HCT116 (cell line): ENCODE data around the gene NBAS. TPM values are rescaled to one million over a fixed set of nuclear protein-coding genes. Genes with fewer than 3 reads are reported as not detected.

Source experiments
- ATAC-seq: fragments of 200-7000 bp; cut with Tn5 transposase; 2 replicates; pipeline ENCODE4 v1.9.1; 2020; ENCODE audit warnings: mild to moderate bottlenecking, moderate library complexity
- BruUV-seq: library from RNA; stranded (reverse); fragments of 400-500 nt; replicated peaks from 2 replicates; lab custom pipeline; 2021; lab: Mats Ljungman, UMichigan
- CTCF ChIA-PET: fragments of 300-600 bp; sonication (Branson Sonifier 250); formaldehyde crosslinking; loops from one replicate; lab custom pipeline; 2021; ENCODE audit warnings: antibody characterized with exemption; lab: Charles Lee
- POLR2A ChIA-PET: fragments of 300-600, 350-600 bp; sonication (Branson Sonifier 250); formaldehyde crosslinking; loops from one replicate; lab custom pipeline; 2021; ENCODE audit warnings: antibody characterized with exemption; lab: Charles Lee
- RAD21 ChIA-PET, 2 experiments: fragments of 300-600 bp; sonication (Branson Sonifier 250); formaldehyde crosslinking; loops; one replicate each; lab custom pipeline; 2023; ENCODE audit warnings: low total read pairs in 2 of 2; ENCODE audit not compliant: uncharacterized antibody in 2 of 2, unreplicated experiment in 2 of 2, low non-redundant PET in 1 of 2; lab: Charles Lee
- DNase-seq: peaks from one replicate; pipeline ENCODE4 v3.0.0-alpha.2; 2010; ENCODE audit warnings: low read depth, low spot score
- H2AFZ ChIP-seq: fragments of 200-600 bp; shearing (Covaris generic), sonication (generic); 2 replicates; pipeline ENCODE4 v1.6.1; 2017; ENCODE audit warnings: low read depth, mixed run types, mixed read lengths, antibody characterized with exemption, low read length; ENCODE audit not compliant: poor library complexity, severe bottlenecking
- H3K27ac ChIP-seq: 2 replicates; pipeline ENCODE4 v1.5.1; 2012; ENCODE audit warnings: low read depth, low read length
- H3K27me3 ChIP-seq: fragments of 200-600 bp; sonication (generic); 2 replicates; pipeline ENCODE4 v1.6.1; 2016; ENCODE audit warnings: mixed run types, low read length, mixed read lengths; ENCODE audit not compliant: insufficient read depth
- H3K36me3 ChIP-seq, 2 experiments: fragments of 200-500 bp in 1 of 2; fragments of 200-600 bp in 1 of 2; sonication (Bioruptor generic) in 1 of 2; sonication (generic) in 1 of 2; 2 replicates each; pipeline versions ENCODE4 v1.5.1 to v1.6.1; 2014 to 2016; ENCODE audit warnings: low read length in 2 of 2, inconsistent platforms in 1 of 2, mixed read lengths in 1 of 2, mixed run types in 1 of 2; ENCODE audit not compliant: insufficient read depth in 2 of 2, control insufficient read depth in 1 of 2
- H3K4me1 ChIP-seq, 2 experiments: fragments of 200-600 bp in 1 of 2; sonication (generic) in 1 of 2; 2 replicates each; pipeline versions ENCODE4 v1.5.1 to v1.6.1; 2012 to 2017; ENCODE audit warnings: low read length in 2 of 2, inconsistent platforms in 1 of 2, mild to moderate bottlenecking in 1 of 2, mixed read lengths in 1 of 2, mixed run types in 1 of 2, moderate library complexity in 1 of 2; ENCODE audit not compliant: insufficient read depth in 2 of 2, control insufficient read depth in 1 of 2
- H3K4me2 ChIP-seq: fragments of 200-600 bp; sonication (generic); 2 replicates; pipeline ENCODE4 v1.6.1; 2017; ENCODE audit warnings: mixed run types, low read length, mixed read lengths
- H3K4me3 ChIP-seq, 2 experiments: fragments of 200-600 bp in 1 of 2; sonication (generic) in 1 of 2; replicated peaks in 1 of 2; 2 replicates each; pipeline ENCODE4 v1.5.1; 2011 to 2016; ENCODE audit warnings: low read length in 2 of 2, control low read depth in 1 of 2, low read depth in 1 of 2, mild to moderate bottlenecking in 1 of 2, mixed read lengths in 1 of 2, mixed run types in 1 of 2
- H3K79me2 ChIP-seq: fragments of 200-600 bp; sonication (generic); 2 replicates; pipeline ENCODE4 v1.6.1; 2017; ENCODE audit warnings: mild to moderate bottlenecking, mixed run types, low read length, moderate library complexity, mixed read lengths; ENCODE audit not compliant: insufficient read depth
- H3K9ac ChIP-seq: fragments of 200-600 bp; sonication (generic); 2 replicates; pipeline ENCODE4 v1.6.1; 2016; ENCODE audit warnings: low read length, mixed read lengths
- H3K9me2 ChIP-seq: fragments of 200-600 bp; sonication (generic), shearing (Covaris generic); 2 replicates; pipeline ENCODE4 v1.6.1; 2017; ENCODE audit warnings: mixed run types, mild to moderate bottlenecking, moderate library complexity; ENCODE audit not compliant: insufficient read depth
- H3K9me3 ChIP-seq, 2 experiments: fragments of 200-500 bp in 1 of 2; fragments of 200-600 bp in 1 of 2; sonication (Bioruptor generic) in 1 of 2; sonication (generic) in 1 of 2; 2 replicates each; pipeline ENCODE4 v1.6.1; 2014 to 2017; ENCODE audit warnings: low read length in 2 of 2, mixed read lengths in 2 of 2, inconsistent platforms in 1 of 2, low read depth in 1 of 2, mild to moderate bottlenecking in 1 of 2, mixed run types in 1 of 2, moderate library complexity in 1 of 2; ENCODE audit not compliant: control insufficient read depth in 1 of 2, insufficient read depth in 1 of 2
- H4K20me1 ChIP-seq: fragments of 200-600 bp; sonication (generic), shearing (Covaris generic); 2 replicates; pipeline ENCODE4 v1.6.1; 2017; ENCODE audit warnings: mixed run types, mild to moderate bottlenecking, moderate library complexity; ENCODE audit not compliant: insufficient read depth
- EZH2 ChIP-seq: fragments of 200-600 bp; sonication (generic); IDR thresholded peaks from 2 replicates; pipeline ENCODE4 v1.6.1; 2017; ENCODE audit warnings: antibody characterized with exemption, mixed run types
- EZH2phosphoT487 ChIP-seq: fragments of 200-600 bp; IDR thresholded peaks from 2 replicates; pipeline ENCODE4 v1.6.1; 2018; ENCODE audit warnings: antibody characterized with exemption, borderline replicate concordance
- FOSL1 ChIP-seq: IDR thresholded peaks from 2 replicates; pipeline ENCODE4 v1.6.1; 2012; ENCODE audit warnings: low read depth
- JUND ChIP-seq: IDR thresholded peaks from 2 replicates; pipeline ENCODE4 v1.6.1; 2012
- POLR2A ChIP-seq: IDR thresholded peaks from 2 replicates; pipeline ENCODE4 v1.7.0; 2011; ENCODE audit warnings: borderline replicate concordance; ENCODE audit not compliant: insufficient read depth, insufficient read length; ENCODE audit errors: extremely low read depth
- RAD21 ChIP-seq: IDR thresholded peaks from 2 replicates; pipeline ENCODE4 v1.6.1; 2012; ENCODE audit warnings: low read depth, mild to moderate bottlenecking
- SIN3A ChIP-seq: IDR thresholded peaks from 2 replicates; pipeline ENCODE4 v1.6.1; 2012; ENCODE audit warnings: low read depth
- SP1 ChIP-seq: IDR thresholded peaks from 2 replicates; pipeline ENCODE4 v1.6.1; 2012; ENCODE audit warnings: low read depth
- SRF ChIP-seq: IDR thresholded peaks from 2 replicates; pipeline ENCODE4 v1.6.1; 2012; ENCODE audit warnings: low read depth
- TCF7L2 ChIP-seq: IDR thresholded peaks from 2 replicates; pipeline ENCODE4 v1.7.0; 2011; ENCODE audit warnings: borderline replicate concordance, inconsistent platforms; ENCODE audit not compliant: insufficient read depth, insufficient read length; ENCODE audit errors: extremely low read depth
- YY1 ChIP-seq: IDR thresholded peaks from 2 replicates; pipeline ENCODE4 v1.6.1; 2011; ENCODE audit warnings: low read length, low read depth, moderate library complexity, mild to moderate bottlenecking; ENCODE audit not compliant: insufficient replicate concordance; ENCODE audit errors: extremely low read depth
- ZFX ChIP-seq: fragments of 450-650 bp; IDR thresholded peaks from 2 replicates; pipeline ENCODE4 v1.6.1; 2017
- ZNF274 ChIP-seq: fragments of 200-500 bp; sonication (Bioruptor generic); IDR thresholded peaks from 2 replicates; pipeline ENCODE4 v1.6.1; 2014; ENCODE audit warnings: mild to moderate bottlenecking, low read depth, low read length, inconsistent platforms
- intact Hi-C: fragments of 100-400 bp; cut with micrococcal nuclease; formaldehyde crosslinking; loops from 2 replicates; pipeline ENCODE4 v1.10.0; 2022
- total RNA-seq: library from RNA; stranded (reverse); gene quantifications from one replicate; pipeline ENCODE4 v1.2.1, GENCODE V29; 2021; ENCODE audit not compliant: unreplicated experiment
- TF ChIP-seq, protein P1 (sequence below): IDR thresholded peaks from 2 replicates; pipeline ENCODE4 v1.6.1; 2012
- TF ChIP-seq, protein P2 (sequence below), 3 experiments: fragments of 200-600 bp in 1 of 3; sonication (generic) in 1 of 3; IDR thresholded peaks in 2 of 3; conservative IDR thresholded peaks in 1 of 3; 2 replicates each; pipeline ENCODE4 v1.5.1; 2012 to 2017; ENCODE audit warnings: low read depth in 2 of 3, low read length in 2 of 3, antibody characterized with exemption in 1 of 3, borderline replicate concordance in 1 of 3, control low read depth in 1 of 3, mild to moderate bottlenecking in 1 of 3, mixed read lengths in 1 of 3, mixed run types in 1 of 3, moderate library complexity in 1 of 3; ENCODE audit not compliant: insufficient read depth in 1 of 3
- TF ChIP-seq, protein P3 (sequence below): IDR thresholded peaks from 2 replicates; pipeline ENCODE4 v1.6.1; 2012; ENCODE audit warnings: low read depth
- TF ChIP-seq, protein P4 (sequence below): IDR thresholded peaks from 2 replicates; pipeline ENCODE4 v1.6.1; 2011; ENCODE audit warnings: mild to moderate bottlenecking, low read length, moderate library complexity; ENCODE audit not compliant: insufficient replicate concordance; ENCODE audit errors: extremely low read depth

The NBAS gene
- total RNA-seq, 1 experiment from 2014 or later: 32.8 TPM

DNA sequence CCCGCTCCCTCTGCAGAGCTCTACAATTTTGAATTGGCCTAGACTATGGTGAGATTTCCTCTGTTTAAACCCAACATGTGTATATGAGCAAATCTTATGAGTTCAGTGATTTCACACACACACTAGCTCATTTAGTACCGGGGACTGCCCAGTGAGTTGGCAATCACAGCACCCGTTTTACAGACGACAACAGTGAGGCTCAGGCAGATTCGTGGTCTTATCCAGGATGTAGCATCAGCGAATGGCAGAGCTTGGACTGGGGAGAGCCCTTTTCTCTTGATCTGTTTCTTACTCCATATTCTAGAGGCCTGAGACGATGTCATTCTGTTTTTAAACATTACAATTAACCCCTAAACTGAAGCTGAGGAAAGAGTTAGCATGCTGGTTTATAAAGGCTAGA is 419.9 kb downstream of the NBAS start (continued):
- no peak for TF ChIP-seq TCF7L2
- TF ChIP-seq POLR2A: no peak
- no peak for TF ChIP-seq FOSL1
- TF ChIP-seq, protein P1, sequence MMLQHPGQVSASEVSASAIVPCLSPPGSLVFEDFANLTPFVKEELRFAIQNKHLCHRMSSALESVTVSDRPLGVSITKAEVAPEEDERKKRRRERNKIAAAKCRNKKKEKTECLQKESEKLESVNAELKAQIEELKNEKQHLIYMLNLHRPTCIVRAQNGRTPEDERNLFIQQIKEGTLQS: no peak
- TF ChIP-seq, protein P2, sequence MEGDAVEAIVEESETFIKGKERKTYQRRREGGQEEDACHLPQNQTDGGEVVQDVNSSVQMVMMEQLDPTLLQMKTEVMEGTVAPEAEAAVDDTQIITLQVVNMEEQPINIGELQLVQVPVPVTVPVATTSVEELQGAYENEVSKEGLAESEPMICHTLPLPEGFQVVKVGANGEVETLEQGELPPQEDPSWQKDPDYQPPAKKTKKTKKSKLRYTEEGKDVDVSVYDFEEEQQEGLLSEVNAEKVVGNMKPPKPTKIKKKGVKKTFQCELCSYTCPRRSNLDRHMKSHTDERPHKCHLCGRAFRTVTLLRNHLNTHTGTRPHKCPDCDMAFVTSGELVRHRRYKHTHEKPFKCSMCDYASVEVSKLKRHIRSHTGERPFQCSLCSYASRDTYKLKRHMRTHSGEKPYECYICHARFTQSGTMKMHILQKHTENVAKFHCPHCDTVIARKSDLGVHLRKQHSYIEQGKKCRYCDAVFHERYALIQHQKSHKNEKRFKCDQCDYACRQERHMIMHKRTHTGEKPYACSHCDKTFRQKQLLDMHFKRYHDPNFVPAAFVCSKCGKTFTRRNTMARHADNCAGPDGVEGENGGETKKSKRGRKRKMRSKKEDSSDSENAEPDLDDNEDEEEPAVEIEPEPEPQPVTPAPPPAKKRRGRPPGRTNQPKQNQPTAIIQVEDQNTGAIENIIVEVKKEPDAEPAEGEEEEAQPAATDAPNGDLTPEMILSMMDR (IDR thresholded peaks at IDR 0.05 in 2 of 3, conservative IDR thresholded peaks at IDR 0.05 in 1 of 3; ENCODE audit: borderline replicate concordance in 1 of 3, insufficient read depth in 1 of 3, low read depth in 2 of 3, low read length in 2 of 3): no peak
- no peak for TF ChIP-seq SP1
- no peak for TF ChIP-seq YY1
- no peak for TF ChIP-seq SIN3A

DNA sequence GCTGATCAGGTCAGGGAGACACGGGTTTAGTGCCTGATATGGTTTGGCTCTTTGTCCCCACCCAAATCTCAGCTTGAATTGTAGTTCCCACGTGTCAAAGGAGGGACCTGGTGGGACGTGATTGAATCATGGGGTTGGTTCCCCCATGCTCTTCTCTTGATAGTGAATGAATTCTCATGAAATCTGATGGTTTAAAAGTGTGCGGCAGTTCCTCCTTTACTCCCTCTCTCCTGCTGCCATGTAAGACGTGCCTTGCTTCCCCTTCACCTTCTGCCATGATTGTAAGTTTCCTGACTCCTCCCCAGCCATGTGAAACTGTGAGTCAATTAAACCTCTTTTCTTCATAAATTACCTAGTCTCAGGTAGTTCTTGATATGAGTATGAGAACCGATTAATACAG is 424.5 kb downstream of the NBAS start:
- ATAC-seq (no peak), DNase-seq (no peak)
- CTCF ChIA-PET: no interaction called here
- RAD21 ChIA-PET: no interaction called here
- H3K36me3 ChIP-seq: no peaks in the 10 kb centered on the region
- H3K4me2 ChIP-seq: no peak overlapping the region
- no peaks in the 10 kb centered on the region for H3K4me1 ChIP-seq
- no peak overlapping the region for H2AFZ ChIP-seq
- H4K20me1 ChIP-seq: no peaks in the 10 kb centered on the region
- H3K27ac ChIP-seq: no peak overlapping the region
- no TSS peak for BruUV-seq
- POLR2A ChIA-PET: no interaction called here
- no peak overlapping the region for H3K9ac ChIP-seq
- H3K9me3 ChIP-seq: no peaks in the 10 kb centered on the region; a peak in 1 of 4 replicates
- H3K4me3 ChIP-seq: no peak overlapping the region
- no peaks in the 10 kb centered on the region for H3K9me2 ChIP-seq
- intact Hi-C loops: no loop called here
- no peaks in the 10 kb centered on the region for H3K79me2 ChIP-seq
- no peaks in the 10 kb centered on the region for H3K27me3 ChIP-seq
- TF ChIP-seq, protein P1: no peak
- TF ChIP-seq POLR2A: no peak
- TF ChIP-seq TCF7L2: no peak
- TF ChIP-seq, protein P3, sequence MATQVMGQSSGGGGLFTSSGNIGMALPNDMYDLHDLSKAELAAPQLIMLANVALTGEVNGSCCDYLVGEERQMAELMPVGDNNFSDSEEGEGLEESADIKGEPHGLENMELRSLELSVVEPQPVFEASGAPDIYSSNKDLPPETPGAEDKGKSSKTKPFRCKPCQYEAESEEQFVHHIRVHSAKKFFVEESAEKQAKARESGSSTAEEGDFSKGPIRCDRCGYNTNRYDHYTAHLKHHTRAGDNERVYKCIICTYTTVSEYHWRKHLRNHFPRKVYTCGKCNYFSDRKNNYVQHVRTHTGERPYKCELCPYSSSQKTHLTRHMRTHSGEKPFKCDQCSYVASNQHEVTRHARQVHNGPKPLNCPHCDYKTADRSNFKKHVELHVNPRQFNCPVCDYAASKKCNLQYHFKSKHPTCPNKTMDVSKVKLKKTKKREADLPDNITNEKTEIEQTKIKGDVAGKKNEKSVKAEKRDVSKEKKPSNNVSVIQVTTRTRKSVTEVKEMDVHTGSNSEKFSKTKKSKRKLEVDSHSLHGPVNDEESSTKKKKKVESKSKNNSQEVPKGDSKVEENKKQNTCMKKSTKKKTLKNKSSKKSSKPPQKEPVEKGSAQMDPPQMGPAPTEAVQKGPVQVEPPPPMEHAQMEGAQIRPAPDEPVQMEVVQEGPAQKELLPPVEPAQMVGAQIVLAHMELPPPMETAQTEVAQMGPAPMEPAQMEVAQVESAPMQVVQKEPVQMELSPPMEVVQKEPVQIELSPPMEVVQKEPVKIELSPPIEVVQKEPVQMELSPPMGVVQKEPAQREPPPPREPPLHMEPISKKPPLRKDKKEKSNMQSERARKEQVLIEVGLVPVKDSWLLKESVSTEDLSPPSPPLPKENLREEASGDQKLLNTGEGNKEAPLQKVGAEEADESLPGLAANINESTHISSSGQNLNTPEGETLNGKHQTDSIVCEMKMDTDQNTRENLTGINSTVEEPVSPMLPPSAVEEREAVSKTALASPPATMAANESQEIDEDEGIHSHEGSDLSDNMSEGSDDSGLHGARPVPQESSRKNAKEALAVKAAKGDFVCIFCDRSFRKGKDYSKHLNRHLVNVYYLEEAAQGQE: no peak
- TF ChIP-seq, protein P4, sequence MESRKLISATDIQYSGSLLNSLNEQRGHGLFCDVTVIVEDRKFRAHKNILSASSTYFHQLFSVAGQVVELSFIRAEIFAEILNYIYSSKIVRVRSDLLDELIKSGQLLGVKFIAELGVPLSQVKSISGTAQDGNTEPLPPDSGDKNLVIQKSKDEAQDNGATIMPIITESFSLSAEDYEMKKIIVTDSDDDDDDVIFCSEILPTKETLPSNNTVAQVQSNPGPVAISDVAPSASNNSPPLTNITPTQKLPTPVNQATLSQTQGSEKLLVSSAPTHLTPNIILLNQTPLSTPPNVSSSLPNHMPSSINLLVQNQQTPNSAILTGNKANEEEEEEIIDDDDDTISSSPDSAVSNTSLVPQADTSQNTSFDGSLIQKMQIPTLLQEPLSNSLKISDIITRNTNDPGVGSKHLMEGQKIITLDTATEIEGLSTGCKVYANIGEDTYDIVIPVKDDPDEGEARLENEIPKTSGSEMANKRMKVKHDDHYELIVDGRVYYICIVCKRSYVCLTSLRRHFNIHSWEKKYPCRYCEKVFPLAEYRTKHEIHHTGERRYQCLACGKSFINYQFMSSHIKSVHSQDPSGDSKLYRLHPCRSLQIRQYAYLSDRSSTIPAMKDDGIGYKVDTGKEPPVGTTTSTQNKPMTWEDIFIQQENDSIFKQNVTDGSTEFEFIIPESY: no peak
- no peak for TF ChIP-seq SRF
- TF ChIP-seq EZH2phosphoT487: no peak
- TF ChIP-seq SP1: no peak
- no peak for TF ChIP-seq YY1
- no peak for TF ChIP-seq ZNF274
- no peak for TF ChIP-seq JUND
- TF ChIP-seq EZH2: no peak
- no peak for TF ChIP-seq RAD21
- no peak for TF ChIP-seq ZFX
